Spinal cord (tissue), 10 donors: Measurements from ENCODE around the gene INA. TPM values are rescaled to one million over a fixed set of nuclear protein-coding genes. Genes with fewer than 3 reads are reported as not detected.

Source experiments
- DNase-seq, 6 donors: peaks; one replicate each; pipeline versions ENCODE4 v3.0.0 to v3.0.0-alpha.2; 2013 to 2015; ENCODE audit warnings: low spot score in 6 of 6, low read depth in 4 of 6
- H3K27ac ChIP-seq: one replicate; pipeline ENCODE4 v1.5.1; 2013; ENCODE audit warnings: low read depth, low read length, control low read depth
- H3K27me3 ChIP-seq: one replicate; pipeline ENCODE4 v1.6.1; 2013; ENCODE audit warnings: low read length; ENCODE audit not compliant: control insufficient read depth, insufficient read depth
- H3K36me3 ChIP-seq: one replicate; pipeline ENCODE4 v1.6.1; 2013; ENCODE audit warnings: low read length; ENCODE audit not compliant: control insufficient read depth, insufficient read depth
- H3K4me1 ChIP-seq: one replicate; pipeline ENCODE4 v1.6.1; 2013; ENCODE audit warnings: low read length; ENCODE audit not compliant: control insufficient read depth, insufficient read depth
- H3K4me3 ChIP-seq: one replicate; pipeline ENCODE4 v1.5.1; 2013; ENCODE audit warnings: low read depth, low read length, control low read depth
- H3K9me3 ChIP-seq: one replicate; pipeline ENCODE4 v1.6.1; 2013; ENCODE audit warnings: low read length; ENCODE audit not compliant: control insufficient read depth, insufficient read depth
- WGBS: methylation state at CpG from one replicate; pipeline ENCODE4 v1.1.5; 2013; ENCODE audit warnings: missing lambda C conversion rate; ENCODE audit not compliant: insufficient coverage; 5-methylcytosine and 5-hydroxymethylcytosine counted together
- polyA plus RNA-seq, 2 donors: library from polyadenylated mRNA; unstranded; fragments of 120-200 nt; gene quantifications; one replicate each; pipeline ENCODE4 v1.2.1, GENCODE V29; 2013; ENCODE audit not compliant: insufficient read length in 2 of 2
- total RNA-seq, 2 donors: library from RNA; depleted of rRNA in 1 of 2; stranded (reverse); fragments of 120-200 nt in 1 of 2; fragments of >200 nt in 1 of 2; gene quantifications; one replicate each; pipeline versions ENCODE4 v1.2.3 to v1.2.4, GENCODE V29; 2013 to 2014
- donor health status: healthy.

INA gene
- total and polyA plus RNA-seq, 4 donors: 55.2 to 346 (median 219) TPM

DNA sequence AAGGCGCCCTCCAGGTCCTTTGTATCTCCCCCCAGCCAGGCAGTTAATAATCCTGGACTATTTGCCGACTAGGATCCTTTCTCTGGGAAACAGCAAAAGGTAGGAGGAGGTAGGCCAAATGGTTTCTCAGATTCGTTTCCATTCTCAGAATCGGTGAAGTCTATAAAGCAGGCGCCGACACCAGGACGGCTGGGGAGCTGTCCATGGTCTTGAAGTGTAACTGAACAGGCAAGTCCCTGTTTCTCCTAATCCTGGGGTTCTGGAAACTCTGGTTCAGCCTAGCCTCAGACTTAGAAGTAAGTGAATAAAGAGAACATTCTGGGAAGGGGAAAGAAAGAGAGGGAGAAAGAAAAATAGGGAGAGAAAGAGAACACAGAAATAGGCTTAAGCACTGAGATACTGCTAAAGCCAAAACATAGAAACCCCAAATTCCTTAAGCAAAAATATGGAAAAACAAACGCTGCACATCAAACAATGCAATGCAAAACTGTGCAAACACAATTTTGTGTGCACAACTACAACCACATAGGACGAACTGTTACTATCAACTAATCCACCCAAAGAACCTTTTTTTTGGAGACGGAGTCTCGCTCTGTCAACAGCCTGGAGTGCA lies 11.1 kb upstream of the INA start:
- DNase-seq: peak in 3 of 6 donors; percentile 51 to 81 (median 56)
- Histone ChIP-seq H3K27me3 (no peaks in the 10 kb centered on the region), H3K4me3 (no peak overlapping the region), H3K36me3 (no peaks in the 10 kb centered on the region), H3K27ac (no peak overlapping the region), H3K4me1 (no peaks in the 10 kb centered on the region), H3K9me3 (no peaks in the 10 kb centered on the region)
- 44% methylated on average over 11 of the region's 11 CpGs for WGBS

DNA sequence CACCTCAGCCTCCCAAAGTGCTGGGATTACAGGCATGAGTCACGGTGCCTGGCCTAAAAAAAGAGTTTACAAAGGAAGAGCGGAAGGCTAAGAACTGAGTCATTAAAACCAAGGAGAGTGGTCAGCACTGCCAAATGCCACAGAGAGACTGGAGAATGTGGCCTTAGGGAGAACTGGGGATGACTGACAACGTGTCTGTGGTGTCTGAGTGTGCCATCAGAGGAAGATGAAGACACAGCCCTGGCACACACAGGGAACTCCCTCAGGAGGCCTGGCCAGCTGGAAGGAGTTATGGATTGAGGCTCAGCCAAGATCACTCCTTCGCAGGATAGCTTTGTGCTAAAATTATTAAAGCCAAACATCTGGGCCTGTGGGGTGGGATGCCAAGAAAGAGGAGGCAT lies 3.9 kb upstream of the INA start:
- no peak overlapping the region for H3K27ac ChIP-seq
- H3K4me1 ChIP-seq: peaks cover 11% of the 10 kb centered on the region
- DNase-seq: peak in 2 of 6 donors; percentile 11 to 61
- no peaks in the 10 kb centered on the region for H3K9me3 ChIP-seq
- WGBS: 40% methylated on average over 4 of the region's 4 CpGs
- H3K27me3 ChIP-seq: peaks cover 14% of the 10 kb centered on the region
- no peaks in the 10 kb centered on the region for H3K36me3 ChIP-seq
- H3K4me3 ChIP-seq: no peak overlapping the region

DNA sequence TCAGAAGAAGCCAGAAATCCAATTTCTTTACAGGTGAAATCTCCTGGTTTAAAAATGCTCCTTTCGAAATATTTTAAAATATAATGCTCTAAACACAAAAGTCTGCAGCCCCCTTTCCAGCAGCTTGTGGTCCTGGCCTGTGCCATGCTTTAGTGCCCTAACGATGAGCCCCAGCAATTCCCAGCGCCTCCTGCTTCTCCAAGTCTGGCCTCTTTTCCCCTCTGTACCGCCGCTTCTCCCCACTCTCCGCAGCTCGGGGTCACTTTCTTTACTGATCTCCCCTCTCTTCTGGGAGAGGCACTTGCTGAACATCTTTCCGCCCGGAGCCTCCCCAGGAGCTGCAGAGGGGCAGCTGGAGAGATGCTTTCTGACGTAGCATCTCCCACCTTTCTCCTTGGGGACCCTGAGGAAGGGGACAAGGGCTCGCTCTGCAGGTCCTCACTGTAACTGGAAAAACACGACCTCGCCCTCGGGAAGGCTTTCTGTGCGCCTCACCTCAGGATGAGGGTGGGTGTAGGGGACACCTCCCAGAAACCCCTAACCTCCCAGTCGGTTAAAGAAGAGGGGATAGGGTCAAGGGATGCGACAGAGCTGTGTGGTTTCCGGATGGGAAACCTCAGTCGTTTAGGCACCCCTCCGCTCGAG lies 565 bp upstream of the INA start:
- Histone ChIP-seq H3K9me3 (no peaks in the 10 kb centered on the region), H3K4me3 (peak overlapping the region; percentile 42), H3K4me1 (peaks cover 14% of the 10 kb centered on the region), H3K36me3 (no peaks in the 10 kb centered on the region), H3K27ac (no peak overlapping the region), H3K27me3 (peaks cover 23% of the 10 kb centered on the region)
- DNase-seq: peak in 1 of 6 donors; percentile 60
- 11% methylated on average over 16 of the region's 21 CpGs for WGBS

DNA sequence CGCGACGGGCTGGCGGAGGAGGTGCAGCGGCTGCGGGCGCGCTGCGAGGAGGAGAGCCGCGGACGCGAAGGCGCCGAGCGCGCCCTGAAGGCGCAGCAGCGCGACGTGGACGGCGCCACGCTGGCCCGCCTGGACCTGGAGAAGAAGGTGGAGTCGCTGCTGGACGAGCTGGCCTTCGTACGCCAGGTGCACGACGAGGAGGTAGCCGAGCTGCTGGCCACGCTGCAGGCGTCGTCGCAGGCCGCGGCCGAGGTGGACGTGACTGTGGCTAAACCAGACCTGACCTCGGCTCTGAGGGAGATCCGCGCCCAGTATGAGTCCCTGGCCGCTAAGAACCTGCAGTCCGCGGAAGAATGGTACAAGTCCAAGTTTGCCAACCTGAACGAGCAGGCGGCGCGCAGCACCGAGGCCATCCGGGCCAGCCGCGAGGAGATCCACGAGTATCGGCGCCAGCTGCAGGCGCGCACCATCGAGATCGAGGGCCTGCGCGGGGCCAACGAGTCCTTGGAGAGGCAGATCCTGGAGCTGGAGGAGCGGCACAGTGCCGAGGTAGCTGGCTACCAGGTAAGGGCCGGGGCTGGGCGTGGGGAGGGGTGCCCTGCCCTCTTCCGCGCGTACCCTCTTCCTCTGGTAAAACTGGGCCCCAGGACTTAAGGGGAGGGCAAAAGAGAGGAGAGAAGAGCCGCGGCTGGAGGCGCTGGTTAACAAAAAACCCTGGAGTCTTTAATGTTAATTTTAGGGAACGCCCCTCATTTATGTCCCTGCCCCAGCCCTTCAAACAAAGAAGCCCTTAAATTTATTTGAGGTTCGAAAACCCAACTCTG lies 987 bp downstream of the INA start:
- Histone ChIP-seq H3K4me1 (peaks cover 19% of the 10 kb centered on the region), H3K36me3 (no peaks in the 10 kb centered on the region), H3K9me3 (no peaks in the 10 kb centered on the region), H3K27me3 (peaks cover 23% of the 10 kb centered on the region), H3K4me3 (peak overlapping the region; percentile 39), H3K27ac (no peak overlapping the region)
- peak in 2 of 6 donors; percentile 28 to 46 for DNase-seq
- WGBS: 2% methylated on average over 72 of the region's 76 CpGs

DNA sequence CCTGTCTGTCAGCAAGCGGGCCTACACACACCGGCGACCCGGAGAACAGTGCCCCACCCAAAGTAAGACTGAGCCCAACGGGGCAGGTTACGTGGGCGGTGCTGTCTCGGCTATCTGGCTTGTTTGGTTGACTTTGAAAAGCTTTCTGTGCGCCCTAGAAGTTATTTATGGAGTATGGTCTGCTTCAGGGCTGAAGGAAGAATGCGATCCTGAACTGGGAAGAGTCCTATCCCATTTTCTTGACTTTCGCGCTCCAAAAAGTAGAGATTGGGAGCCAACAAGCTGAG lies 1.5 kb downstream of the INA start:
- no peaks in the 10 kb centered on the region for H3K36me3 ChIP-seq
- H3K9me3 ChIP-seq: no peaks in the 10 kb centered on the region
- no peak overlapping the region for H3K27ac ChIP-seq
- H3K4me3 ChIP-seq: peak overlapping the region; percentile 39
- H3K4me1 ChIP-seq: peaks cover 19% of the 10 kb centered on the region
- 14% methylated on average over 11 of the region's 12 CpGs for whole genome bisulfite sequencing
- H3K27me3 ChIP-seq: peaks cover 23% of the 10 kb centered on the region
- no peak for DNase-seq

DNA sequence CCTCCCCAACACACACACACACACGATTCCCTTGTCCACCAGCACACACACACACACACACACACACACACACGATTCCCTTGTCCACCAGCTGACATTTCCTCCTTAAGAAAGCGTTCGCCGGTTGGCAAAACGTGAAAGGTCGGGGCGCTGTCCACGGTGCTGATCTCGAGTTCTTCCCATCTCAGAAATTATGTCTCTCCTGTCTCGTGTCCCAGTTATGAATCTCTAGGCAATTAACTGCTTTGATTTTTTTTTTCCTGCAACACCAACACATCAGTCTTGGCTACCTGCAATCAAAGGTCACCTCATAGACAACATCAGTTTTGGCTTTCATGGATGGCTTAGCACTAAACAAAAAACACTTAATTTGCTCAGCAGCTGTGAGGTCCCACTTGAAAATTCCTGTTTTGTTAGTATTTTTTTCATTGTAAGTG lies 1.9 kb downstream of the INA start:
- Histone ChIP-seq H3K9me3 (no peaks in the 10 kb centered on the region), H3K4me3 (peak overlapping the region; percentile 39), H3K4me1 (peaks cover 19% of the 10 kb centered on the region), H3K27ac (no peak overlapping the region), H3K27me3 (peaks cover 23% of the 10 kb centered on the region), H3K36me3 (peaks cover under 1% of the 10 kb centered on the region)
- peak in 2 of 6 donors; percentile 70 to 73 for DNase-seq
- WGBS: under 1% methylated on average over 11 of the region's 11 CpGs

DNA sequence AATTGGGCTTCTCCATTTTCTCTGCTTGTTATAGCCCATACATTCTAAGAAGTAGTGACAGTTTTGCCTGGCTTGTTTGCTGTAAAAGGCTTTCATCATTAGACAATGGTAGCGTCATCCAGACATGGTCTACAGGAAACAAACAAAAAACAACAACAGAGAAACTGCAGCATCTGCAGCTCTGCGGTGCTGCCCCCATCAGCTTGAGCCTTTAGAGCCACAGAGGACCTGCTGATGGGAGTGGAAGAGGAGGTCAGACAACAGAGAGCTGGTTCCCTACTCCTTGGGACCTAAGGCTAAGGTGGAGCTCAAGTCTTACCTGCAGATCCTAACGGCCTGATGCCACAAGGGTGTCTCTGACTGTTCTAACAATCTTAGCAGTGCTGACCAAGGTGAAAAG lies 3.1 kb downstream of the INA start:
- peak overlapping the region; percentile 39 for H3K4me3 ChIP-seq
- DNase-seq: peak in 2 of 6 donors; percentile 23 to 87
- peaks cover 3% of the 10 kb centered on the region for H3K36me3 ChIP-seq
- H3K9me3 ChIP-seq: no peaks in the 10 kb centered on the region
- 14% methylated on average over 2 of the region's 3 CpGs for WGBS
- peaks cover 23% of the 10 kb centered on the region for H3K27me3 ChIP-seq
- H3K4me1 ChIP-seq: peaks cover 19% of the 10 kb centered on the region
- H3K27ac ChIP-seq: no peak overlapping the region

DNA sequence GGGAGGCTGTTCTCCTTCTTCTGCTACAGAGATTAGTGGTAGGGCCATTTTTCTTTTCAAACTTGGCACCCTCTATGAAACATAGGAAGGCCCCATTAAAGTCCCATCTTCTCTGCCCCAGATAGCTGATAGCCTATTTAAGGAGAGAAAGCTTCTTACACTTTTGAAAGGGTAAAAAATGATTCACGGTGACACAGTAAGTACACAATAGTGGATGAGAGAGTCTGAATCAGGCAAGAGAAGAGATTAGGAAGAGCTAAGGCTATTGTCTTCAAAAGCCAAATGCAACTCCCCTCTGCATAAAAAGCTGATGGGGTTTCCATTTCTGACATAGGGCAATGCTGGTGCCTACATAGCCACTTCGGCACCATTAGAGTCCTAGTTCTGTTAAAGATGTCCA lies 3.6 kb downstream of the INA start:
- peaks cover 3% of the 10 kb centered on the region for H3K36me3 ChIP-seq
- peak overlapping the region; percentile 15 for H3K27ac ChIP-seq
- WGBS: 63% methylated on average over 2 of the region's 2 CpGs
- peaks cover 23% of the 10 kb centered on the region for H3K27me3 ChIP-seq
- peaks cover 19% of the 10 kb centered on the region for H3K4me1 ChIP-seq
- DNase-seq: peak in 1 of 6 donors; percentile 60
- H3K4me3 ChIP-seq: peak overlapping the region; percentile 39
- no peaks in the 10 kb centered on the region for H3K9me3 ChIP-seq

DNA sequence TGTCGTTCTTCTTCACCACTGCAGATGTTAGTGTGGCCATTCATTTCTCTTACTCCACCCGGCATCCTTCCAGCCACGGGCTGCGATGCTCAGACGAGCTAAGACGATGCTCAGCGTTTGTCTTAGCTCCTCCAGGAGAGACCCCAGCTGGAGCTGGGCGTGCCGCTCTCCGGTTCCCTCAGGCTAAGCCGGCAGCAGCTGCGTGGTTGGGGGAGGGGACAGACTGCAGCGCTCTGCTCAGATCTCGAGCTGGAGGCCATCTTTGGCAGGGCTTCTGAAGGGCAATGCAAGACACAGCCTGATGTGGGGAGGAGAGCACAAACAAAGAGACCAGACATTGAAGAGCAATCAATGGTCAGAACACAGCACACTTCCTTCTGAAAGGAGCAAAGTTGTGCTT lies 4.8 kb downstream of the INA start:
- Histone ChIP-seq H3K36me3 (peaks cover 3% of the 10 kb centered on the region), H3K4me1 (peaks cover 13% of the 10 kb centered on the region), H3K27ac (peak overlapping the region; percentile 33), H3K9me3 (no peaks in the 10 kb centered on the region), H3K27me3 (peaks cover 14% of the 10 kb centered on the region), H3K4me3 (peak overlapping the region; percentile 26)
- WGBS: 0% methylated on average over 14 of the region's 14 CpGs
- DNase-seq: peak in 4 of 6 donors; percentile 67 to 98 (median 82)
